ENCODE measurements around the gene TEX26.

DNA sequence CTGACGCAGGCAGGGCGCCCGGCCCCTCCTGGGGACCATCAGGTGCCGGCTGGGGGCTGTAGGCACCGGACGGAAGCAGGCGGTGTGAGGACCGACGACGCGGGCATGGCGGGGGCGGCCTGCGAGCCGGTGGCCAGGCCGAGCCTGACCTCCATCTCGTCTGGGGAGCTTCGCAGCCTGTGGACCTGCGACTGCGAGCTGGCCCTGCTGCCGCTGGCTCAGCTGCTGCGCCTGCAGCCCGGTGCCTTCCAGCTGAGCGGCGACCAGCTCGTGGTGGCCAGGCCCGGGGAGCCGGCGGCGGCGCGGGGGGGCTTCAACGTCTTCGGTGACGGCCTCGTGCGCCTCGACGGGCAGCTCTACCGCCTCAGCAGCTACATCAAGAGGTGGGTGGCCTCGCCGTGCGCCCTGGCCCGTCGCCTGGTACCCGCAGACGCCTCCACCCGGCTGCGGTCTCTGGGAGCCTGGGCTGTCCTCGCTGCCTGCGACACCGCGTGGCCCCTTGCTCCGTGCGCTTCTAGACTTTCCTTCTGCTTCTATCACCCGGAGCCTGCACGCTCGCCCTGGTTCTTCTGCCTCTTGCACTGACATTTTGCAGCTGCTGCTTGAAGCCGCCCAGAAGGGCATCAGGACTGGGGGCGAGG lies 25.9 kb upstream of the TEX26 start:
- TF ChIP-seq, protein P1, sequence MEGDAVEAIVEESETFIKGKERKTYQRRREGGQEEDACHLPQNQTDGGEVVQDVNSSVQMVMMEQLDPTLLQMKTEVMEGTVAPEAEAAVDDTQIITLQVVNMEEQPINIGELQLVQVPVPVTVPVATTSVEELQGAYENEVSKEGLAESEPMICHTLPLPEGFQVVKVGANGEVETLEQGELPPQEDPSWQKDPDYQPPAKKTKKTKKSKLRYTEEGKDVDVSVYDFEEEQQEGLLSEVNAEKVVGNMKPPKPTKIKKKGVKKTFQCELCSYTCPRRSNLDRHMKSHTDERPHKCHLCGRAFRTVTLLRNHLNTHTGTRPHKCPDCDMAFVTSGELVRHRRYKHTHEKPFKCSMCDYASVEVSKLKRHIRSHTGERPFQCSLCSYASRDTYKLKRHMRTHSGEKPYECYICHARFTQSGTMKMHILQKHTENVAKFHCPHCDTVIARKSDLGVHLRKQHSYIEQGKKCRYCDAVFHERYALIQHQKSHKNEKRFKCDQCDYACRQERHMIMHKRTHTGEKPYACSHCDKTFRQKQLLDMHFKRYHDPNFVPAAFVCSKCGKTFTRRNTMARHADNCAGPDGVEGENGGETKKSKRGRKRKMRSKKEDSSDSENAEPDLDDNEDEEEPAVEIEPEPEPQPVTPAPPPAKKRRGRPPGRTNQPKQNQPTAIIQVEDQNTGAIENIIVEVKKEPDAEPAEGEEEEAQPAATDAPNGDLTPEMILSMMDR (conservative IDR thresholded peaks at IDR 0.05 in 1 of 2, IDR thresholded peaks at IDR 0.05 in 1 of 2; ENCODE audit: low read depth in 1 of 2, low read length in 2 of 2) = no peak
- TF ChIP-seq EZH2 (IDR thresholded peaks at IDR 0.05; ENCODE audit: low read length, missing control alignments) = no peak

Measured in fibroblast of lung (primary cell).